ENCODE measurements around the gene NACC2.
A peak's percentile ranks its signal among the peaks of the same experiment; 100 is the strongest.

Gene NACC2

GRCh38 chr9:136082496-136083361, 12.4 kb downstream of the NACC2 start:
- no peaks in the 10 kb centered on the region for H3K27me3 ChIP-seq (ENCODE audit: control insufficient read depth in 3 of 3, insufficient read depth in 3 of 3, low read depth in 1 of 3, low read length in 3 of 3)
- H4K91ac ChIP-seq (ENCODE audit: low read depth, low read length, poor library complexity), result no peak overlapping the region
- H2BK120ac ChIP-seq (ENCODE audit: low read depth, low read length), result peak overlapping the region; percentile 54
- no peak overlapping the region for H3K14ac ChIP-seq (ENCODE audit: low read length)
- no peak for DNase-seq (ENCODE audit: low spot score)
- no peak overlapping the region for H2BK5ac ChIP-seq (ENCODE audit: low read length)
- no peak overlapping the region for H3K4me2 ChIP-seq (ENCODE audit: insufficient read depth, low read length, poor library complexity, severe bottlenecking)
- H3K18ac ChIP-seq (ENCODE audit: low read length), result peak overlapping the region; percentile 38
- no peak overlapping the region for H3K27ac ChIP-seq (replicated peaks; ENCODE audit: low read length)
- peak overlapping the region; percentile 43 for H3K23ac ChIP-seq (ENCODE audit: low read depth, low read length, poor library complexity)
- H3K36me3 ChIP-seq (replicated peaks in 1 of 2; ENCODE audit: control insufficient read depth in 2 of 2, insufficient read depth in 2 of 2, low read length in 2 of 2), result peaks cover 0 to 1% of the 10 kb centered on the region in 2 donors
- H2BK12ac ChIP-seq (ENCODE audit: low read length), result peak overlapping the region; percentile 10
- H2AFZ ChIP-seq (ENCODE audit: low read length), result no peak overlapping the region
- H3K4me3 ChIP-seq (ENCODE audit: low read length in 2 of 2), result no peak overlapping the region
- H3K4me1 ChIP-seq (ENCODE audit: control insufficient read depth in 2 of 2, insufficient read depth in 1 of 2, low read depth in 1 of 2, low read length in 2 of 2), result no peaks in the 10 kb centered on the region
- H3K4ac ChIP-seq (ENCODE audit: low read length), result no peak overlapping the region
- H3K79me1 ChIP-seq (ENCODE audit: low read depth, low read length), result peaks cover 9% of the 10 kb centered on the region
- H3K9me3 ChIP-seq (replicated peaks in 1 of 2; ENCODE audit: control insufficient read depth in 2 of 2, insufficient read depth in 1 of 2, low read depth in 1 of 2, low read length in 2 of 2), result no peaks in the 10 kb centered on the region
- no peak overlapping the region for H4K8ac ChIP-seq (ENCODE audit: low read depth, low read length)
- no CpG with 5 or more reads among the region's 34 CpGs for WGBS, 2 donors (ENCODE audit: extremely low coverage in 2 of 2, insufficient read length in 2 of 2, insufficient replicate concordance in 1 of 2)
- peak overlapping the region; percentile 18 for H2AK5ac ChIP-seq (ENCODE audit: low read depth, low read length)
- H3K9ac ChIP-seq (ENCODE audit: low read depth, low read length, poor library complexity), result no peak overlapping the region
- H2BK15ac ChIP-seq (ENCODE audit: low read length), result no peak overlapping the region

DNA sequence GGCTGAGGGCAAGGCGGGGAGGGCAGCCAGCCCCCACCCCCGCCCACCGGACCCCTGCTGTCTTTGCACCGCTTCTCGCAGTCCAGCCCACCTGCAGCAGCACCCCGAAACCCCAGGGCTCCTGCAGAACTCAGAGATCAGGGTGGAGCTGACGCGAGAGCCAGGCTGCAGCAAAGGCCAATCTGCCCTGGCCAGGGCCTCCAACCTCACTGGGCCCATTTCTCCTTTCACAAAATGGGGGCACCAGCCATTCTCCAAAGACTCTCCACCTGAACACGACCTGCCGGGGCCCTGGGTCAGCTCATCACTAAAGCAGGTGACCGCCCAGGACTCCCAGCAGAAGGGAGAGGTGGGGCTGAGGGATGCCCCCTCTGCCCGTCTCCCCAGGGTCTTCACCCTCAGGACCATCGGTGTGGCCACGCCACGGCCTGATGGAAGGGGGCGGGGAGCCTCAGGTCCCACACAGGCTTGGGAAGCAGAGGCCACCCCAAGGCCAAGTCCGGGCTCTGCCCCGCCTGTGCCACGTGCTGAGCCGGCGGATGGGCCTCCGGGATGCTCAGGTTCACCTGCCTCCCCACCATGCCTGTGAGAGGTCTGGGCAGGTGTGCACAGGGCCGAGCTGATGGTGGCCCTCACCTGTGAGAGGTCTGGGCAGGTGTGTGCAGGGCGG, 13.1 kb downstream of the NACC2 start:
- Histone ChIP-seq H2BK120ac (ENCODE audit: low read depth, low read length) (no peak overlapping the region), H3K23ac (ENCODE audit: low read depth, low read length, poor library complexity) (peak overlapping the region; percentile 43), H3K79me1 (ENCODE audit: low read depth, low read length) (peaks cover 9% of the 10 kb centered on the region), H3K14ac (ENCODE audit: low read length) (no peak overlapping the region), H3K9me3 (replicated peaks in 1 of 2; ENCODE audit: control insufficient read depth in 2 of 2, insufficient read depth in 1 of 2, low read depth in 1 of 2, low read length in 2 of 2) (no peaks in the 10 kb centered on the region), H2BK5ac (ENCODE audit: low read length) (no peak overlapping the region), H3K9ac (ENCODE audit: low read depth, low read length, poor library complexity) (no peak overlapping the region), H3K4me1 (ENCODE audit: control insufficient read depth in 2 of 2, insufficient read depth in 1 of 2, low read depth in 1 of 2, low read length in 2 of 2) (no peaks in the 10 kb centered on the region), H4K8ac (ENCODE audit: low read depth, low read length) (no peak overlapping the region), H2AK5ac (ENCODE audit: low read depth, low read length) (peak overlapping the region; percentile 86), H4K91ac (ENCODE audit: low read depth, low read length, poor library complexity) (no peak overlapping the region), H2AFZ (ENCODE audit: low read length) (no peak overlapping the region), H2BK15ac (ENCODE audit: low read length) (no peak overlapping the region), H3K4ac (ENCODE audit: low read length) (no peak overlapping the region), H3K18ac (ENCODE audit: low read length) (no peak overlapping the region), H3K4me2 (ENCODE audit: insufficient read depth, low read length, poor library complexity, severe bottlenecking) (peak overlapping the region; percentile 2), H3K27ac (replicated peaks; ENCODE audit: low read length) (no peak overlapping the region), H2BK12ac (ENCODE audit: low read length) (no peak overlapping the region), H3K4me3 (ENCODE audit: low read length in 2 of 2) (no peak overlapping the region), H3K27me3 (ENCODE audit: control insufficient read depth in 3 of 3, insufficient read depth in 3 of 3, low read depth in 1 of 3, low read length in 3 of 3) (no peaks in the 10 kb centered on the region), H3K36me3 (replicated peaks in 1 of 2; ENCODE audit: control insufficient read depth in 2 of 2, insufficient read depth in 2 of 2, low read length in 2 of 2) (peaks cover 0 to 1% of the 10 kb centered on the region in 2 donors)
- WGBS, 2 donors (ENCODE audit: extremely low coverage in 2 of 2, insufficient read length in 2 of 2, insufficient replicate concordance in 1 of 2), result no CpG with 5 or more reads among the region's 24 CpGs
- no peak for DNase-seq (ENCODE audit: low spot score)

DNA sequence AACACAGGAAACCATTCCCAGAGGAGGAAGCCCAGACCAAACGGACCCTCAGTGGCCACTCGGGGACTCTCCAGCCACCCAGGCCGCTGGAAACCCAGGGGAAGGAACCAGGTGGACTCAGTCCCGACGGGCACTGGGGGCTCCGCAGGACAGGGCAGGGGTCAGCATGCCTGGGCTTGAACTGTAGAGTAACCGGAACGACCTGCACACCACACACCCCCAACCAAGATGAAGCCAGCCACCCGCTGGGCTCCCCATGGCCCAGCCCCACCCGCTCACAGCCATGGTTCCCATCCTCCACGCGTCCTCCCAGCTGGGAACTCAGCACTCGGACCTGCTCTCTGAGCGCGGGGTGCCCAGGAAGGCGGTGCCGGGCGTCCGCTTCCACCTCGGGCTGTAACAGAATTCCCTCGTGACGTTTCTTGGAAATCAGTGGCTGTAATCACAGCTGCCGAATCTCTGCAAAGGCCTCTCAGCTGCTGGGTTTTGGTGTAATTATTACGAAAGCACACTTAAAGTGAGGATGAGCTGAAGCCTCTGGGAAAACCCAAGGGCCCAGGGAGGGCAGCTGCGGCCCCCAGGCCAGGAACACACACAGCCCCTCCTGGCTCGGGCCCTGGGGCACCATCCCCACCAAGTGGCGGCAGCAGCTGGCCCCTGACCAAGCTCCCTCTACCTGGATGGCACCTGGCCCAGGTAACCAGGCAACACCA, 13.8 kb downstream of the NACC2 start:
- Histone ChIP-seq H3K27ac (replicated peaks; ENCODE audit: low read length) (no peak overlapping the region), H3K27me3 (ENCODE audit: control insufficient read depth in 3 of 3, insufficient read depth in 3 of 3, low read depth in 1 of 3, low read length in 3 of 3) (no peaks in the 10 kb centered on the region)

More for the DNA sequence above, 13.8 kb downstream of the NACC2 start:
- no peak for DNase-seq (ENCODE audit: low spot score)
- peak overlapping the region; percentile 21 for H2BK15ac ChIP-seq (ENCODE audit: low read length)
- peaks cover 0 to 1% of the 10 kb centered on the region in 2 donors for H3K36me3 ChIP-seq (replicated peaks in 1 of 2; ENCODE audit: control insufficient read depth in 2 of 2, insufficient read depth in 2 of 2, low read length in 2 of 2)
- peak overlapping the region; percentile 57 for H3K18ac ChIP-seq (ENCODE audit: low read length)
- no peak overlapping the region for H3K4ac ChIP-seq (ENCODE audit: low read length)
- H3K9me3 ChIP-seq (replicated peaks in 1 of 2; ENCODE audit: control insufficient read depth in 2 of 2, insufficient read depth in 1 of 2, low read depth in 1 of 2, low read length in 2 of 2), result no peaks in the 10 kb centered on the region
- no peak overlapping the region for H2AFZ ChIP-seq (ENCODE audit: low read length)
- H2AK5ac ChIP-seq (ENCODE audit: low read depth, low read length), result peak overlapping the region; percentile 86
- H4K8ac ChIP-seq (ENCODE audit: low read depth, low read length), result no peak overlapping the region
- H3K4me1 ChIP-seq (ENCODE audit: control insufficient read depth in 2 of 2, insufficient read depth in 1 of 2, low read depth in 1 of 2, low read length in 2 of 2), result no peaks in the 10 kb centered on the region
- peak overlapping the region; percentile 66 for H2BK5ac ChIP-seq (ENCODE audit: low read length)
- H3K9ac ChIP-seq (ENCODE audit: low read depth, low read length, poor library complexity), result peak overlapping the region; percentile 53
- H2BK12ac ChIP-seq (ENCODE audit: low read length), result no peak overlapping the region
- H3K79me1 ChIP-seq (ENCODE audit: low read depth, low read length), result peaks cover 6% of the 10 kb centered on the region
- WGBS, 2 donors (ENCODE audit: extremely low coverage in 2 of 2, insufficient read length in 2 of 2, insufficient replicate concordance in 1 of 2), result no CpG with 5 or more reads among the region's 27 CpGs
- no peak overlapping the region for H3K4me3 ChIP-seq (ENCODE audit: low read length in 2 of 2)
- H3K23ac ChIP-seq (ENCODE audit: low read depth, low read length, poor library complexity), result no peak overlapping the region
- no peak overlapping the region for H2BK120ac ChIP-seq (ENCODE audit: low read depth, low read length)
- H4K91ac ChIP-seq (ENCODE audit: low read depth, low read length, poor library complexity), result no peak overlapping the region
- no peak overlapping the region for H3K14ac ChIP-seq (ENCODE audit: low read length)
- H3K4me2 ChIP-seq (ENCODE audit: insufficient read depth, low read length, poor library complexity, severe bottlenecking), result no peak overlapping the region

All from neuronal stem cell (in vitro differentiated cells).